Measurements from ENCODE around the gene RNF26.

DNA sequence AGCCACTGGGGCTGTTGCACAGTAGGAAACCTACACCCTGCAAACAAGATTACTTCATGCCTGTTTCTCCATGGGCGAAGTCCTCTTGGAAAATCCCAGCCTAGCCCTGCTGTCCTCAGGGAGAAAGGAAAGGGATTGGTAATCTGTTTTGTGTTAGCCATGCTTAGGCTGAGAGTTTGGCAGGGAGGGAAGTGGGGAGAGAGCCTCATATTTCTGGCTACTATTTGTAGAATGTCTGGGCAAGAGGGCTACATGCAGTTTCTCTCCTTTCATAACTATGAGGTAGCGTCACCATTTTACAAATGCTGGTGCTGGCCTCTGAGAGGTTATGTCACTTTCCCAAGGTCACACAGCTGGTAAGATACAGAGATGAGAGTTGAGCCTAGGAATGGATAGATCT lies 12.9 kb downstream of the RNF26 start:
- TF ChIP-seq EZH2 (IDR thresholded peaks at IDR 0.05): no peak
- no peak for TF ChIP-seq POLR2AphosphoS5 (IDR thresholded peaks at IDR 0.05; ENCODE audit: low read depth, low read length)
- no peak for TF ChIP-seq JUND (IDR thresholded peaks at IDR 0.05)
- TF ChIP-seq, protein P1, sequence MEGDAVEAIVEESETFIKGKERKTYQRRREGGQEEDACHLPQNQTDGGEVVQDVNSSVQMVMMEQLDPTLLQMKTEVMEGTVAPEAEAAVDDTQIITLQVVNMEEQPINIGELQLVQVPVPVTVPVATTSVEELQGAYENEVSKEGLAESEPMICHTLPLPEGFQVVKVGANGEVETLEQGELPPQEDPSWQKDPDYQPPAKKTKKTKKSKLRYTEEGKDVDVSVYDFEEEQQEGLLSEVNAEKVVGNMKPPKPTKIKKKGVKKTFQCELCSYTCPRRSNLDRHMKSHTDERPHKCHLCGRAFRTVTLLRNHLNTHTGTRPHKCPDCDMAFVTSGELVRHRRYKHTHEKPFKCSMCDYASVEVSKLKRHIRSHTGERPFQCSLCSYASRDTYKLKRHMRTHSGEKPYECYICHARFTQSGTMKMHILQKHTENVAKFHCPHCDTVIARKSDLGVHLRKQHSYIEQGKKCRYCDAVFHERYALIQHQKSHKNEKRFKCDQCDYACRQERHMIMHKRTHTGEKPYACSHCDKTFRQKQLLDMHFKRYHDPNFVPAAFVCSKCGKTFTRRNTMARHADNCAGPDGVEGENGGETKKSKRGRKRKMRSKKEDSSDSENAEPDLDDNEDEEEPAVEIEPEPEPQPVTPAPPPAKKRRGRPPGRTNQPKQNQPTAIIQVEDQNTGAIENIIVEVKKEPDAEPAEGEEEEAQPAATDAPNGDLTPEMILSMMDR (IDR thresholded peaks at IDR 0.05 in 2 of 3, conservative IDR thresholded peaks at IDR 0.05 in 1 of 3; ENCODE audit: borderline replicate concordance in 1 of 3, insufficient read depth in 1 of 3, low read depth in 2 of 3, low read length in 2 of 3): no peak

All from HCT116 (cell line).